T-helper 1 cell treated with Interleukin-12 subunit alpha and Interleukin-12 subunit beta and Interleukin-4 antibody, amounts not matched to agents 30 μg/mL and 1 μg/mL, for 36 hours (primary cell): ENCODE measurements around the gene DPH6.
A peak's percentile ranks its signal among the peaks of the same experiment; 100 is the strongest.

ENCODE experiments used
- H3K27ac Mint-ChIP-seq: one replicate; pipeline ENCODE4 v1.8.0; 2021; ENCODE audit warnings: mild to moderate bottlenecking, mixed read lengths
- H3K27me3 Mint-ChIP-seq: one replicate; pipeline ENCODE4 v1.8.0; 2021; ENCODE audit warnings: low read depth, mixed read lengths
- H3K36me3 Mint-ChIP-seq: one replicate; pipeline ENCODE4 v1.8.0; 2021; ENCODE audit warnings: low read depth, mixed read lengths
- H3K4me1 Mint-ChIP-seq: one replicate; pipeline ENCODE4 v1.8.0; 2021; ENCODE audit warnings: low read depth, mixed read lengths
- H3K4me3 Mint-ChIP-seq: one replicate; pipeline ENCODE4 v1.8.0; 2021; ENCODE audit warnings: mild to moderate bottlenecking, moderate library complexity, mixed read lengths
- H3K9me3 Mint-ChIP-seq: one replicate; pipeline ENCODE4 v1.8.0; 2021; ENCODE audit warnings: mixed read lengths

The DPH6 gene

DNA sequence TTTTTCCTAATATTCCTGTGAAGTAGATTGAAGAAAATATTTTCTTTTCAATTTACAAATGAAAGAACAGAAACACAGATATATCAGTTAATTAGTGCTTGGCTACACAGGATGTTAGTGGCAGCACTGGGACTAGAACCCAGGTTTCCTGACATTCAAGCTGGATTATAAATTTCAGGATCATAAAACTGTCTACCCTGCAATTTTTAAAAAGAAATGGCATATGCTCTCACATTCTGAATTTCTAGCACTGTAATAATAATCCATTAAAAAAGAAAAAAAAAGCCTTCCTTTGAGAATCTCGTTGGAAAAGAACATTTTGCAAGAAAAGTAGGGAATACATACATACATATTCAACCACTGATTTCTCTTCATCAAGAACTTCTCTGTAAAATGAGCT is 9.3 kb upstream of the DPH6 start:
- Mint-ChIP-seq H3K9me3 (no peaks in the 10 kb centered on the region), H3K27ac (no peak overlapping the region), H3K36me3 (no peaks in the 10 kb centered on the region), H3K4me1 (no peaks in the 10 kb centered on the region), H3K27me3 (no peaks in the 10 kb centered on the region), H3K4me3 (no peak overlapping the region)

DNA sequence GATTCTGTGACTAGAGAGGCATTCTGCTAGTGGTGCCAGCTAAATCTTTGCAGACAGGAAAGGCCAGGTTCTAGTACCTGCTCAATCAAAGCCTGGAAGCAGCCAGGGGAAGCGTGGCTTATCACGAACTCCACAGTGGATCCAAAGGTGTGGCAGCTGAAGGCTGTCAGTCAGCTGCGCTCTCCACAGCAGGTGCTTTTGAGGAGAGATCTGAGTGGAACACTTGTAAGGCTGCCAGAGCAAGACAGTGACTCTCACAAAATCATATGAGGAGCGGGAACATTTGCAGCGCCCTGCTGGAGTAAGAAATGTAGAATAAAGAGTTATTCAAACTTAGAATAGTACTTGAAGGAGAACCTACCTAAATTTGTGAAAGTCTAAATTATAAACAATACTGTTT is 5.0 kb upstream of the DPH6 start:
- Mint-ChIP-seq H3K27me3 (no peaks in the 10 kb centered on the region), H3K4me1 (peaks cover 7% of the 10 kb centered on the region), H3K27ac (no peak overlapping the region), H3K4me3 (no peak overlapping the region), H3K36me3 (no peaks in the 10 kb centered on the region), H3K9me3 (no peaks in the 10 kb centered on the region)

GRCh38 chr15:35549567-35549966 is 3.6 kb upstream of the DPH6 start:
- Mint-ChIP-seq H3K9me3 (no peaks in the 10 kb centered on the region), H3K4me1 (peaks cover 19% of the 10 kb centered on the region), H3K36me3 (no peaks in the 10 kb centered on the region), H3K4me3 (no peak overlapping the region), H3K27ac (no peak overlapping the region), H3K27me3 (no peaks in the 10 kb centered on the region)

- Mint-ChIP-seq H3K27me3 (no peaks in the 10 kb centered on the region), H3K4me1 (peaks cover 20% of the 10 kb centered on the region), H3K27ac (no peak overlapping the region), H3K9me3 (no peaks in the 10 kb centered on the region), H3K36me3 (no peaks in the 10 kb centered on the region), H3K4me3 (no peak overlapping the region)
Measured at GRCh38 chr15:35548435-35548834, 2.5 kb upstream of the DPH6 start.

DNA sequence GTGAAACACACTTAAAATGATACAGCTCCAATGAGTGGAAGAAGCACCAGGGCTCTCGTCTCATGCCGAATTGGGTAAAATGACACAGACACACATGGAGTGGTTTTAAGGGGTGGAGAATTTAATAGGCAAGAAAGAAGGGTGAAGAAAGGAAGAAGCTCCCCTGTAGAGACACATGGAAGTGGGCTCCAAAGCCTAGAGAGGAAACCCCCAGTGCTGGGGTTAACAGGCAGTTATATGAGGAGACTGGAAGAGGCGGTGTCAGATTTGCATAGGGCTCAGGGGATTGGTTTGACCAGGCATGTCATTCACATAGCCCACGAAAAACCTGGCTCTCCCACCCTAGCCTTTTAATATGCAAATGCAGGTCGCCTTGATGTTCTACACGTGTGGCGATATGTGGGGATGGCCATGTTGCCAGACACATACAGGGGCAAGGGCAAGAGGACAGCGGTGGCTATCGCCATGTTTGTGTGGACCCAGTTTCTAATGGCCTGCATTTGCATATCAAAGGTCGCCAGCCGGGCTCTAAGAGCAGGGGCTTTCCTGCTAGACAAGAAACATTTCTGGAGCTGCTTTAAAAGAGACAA is 1.9 kb upstream of the DPH6 start:
- no peaks in the 10 kb centered on the region for H3K27me3 Mint-ChIP-seq
- H3K4me3 Mint-ChIP-seq = no peak overlapping the region
- H3K36me3 Mint-ChIP-seq = no peaks in the 10 kb centered on the region
- no peaks in the 10 kb centered on the region for H3K9me3 Mint-ChIP-seq
- peaks cover 21% of the 10 kb centered on the region for H3K4me1 Mint-ChIP-seq
- H3K27ac Mint-ChIP-seq = no peak overlapping the region

DNA sequence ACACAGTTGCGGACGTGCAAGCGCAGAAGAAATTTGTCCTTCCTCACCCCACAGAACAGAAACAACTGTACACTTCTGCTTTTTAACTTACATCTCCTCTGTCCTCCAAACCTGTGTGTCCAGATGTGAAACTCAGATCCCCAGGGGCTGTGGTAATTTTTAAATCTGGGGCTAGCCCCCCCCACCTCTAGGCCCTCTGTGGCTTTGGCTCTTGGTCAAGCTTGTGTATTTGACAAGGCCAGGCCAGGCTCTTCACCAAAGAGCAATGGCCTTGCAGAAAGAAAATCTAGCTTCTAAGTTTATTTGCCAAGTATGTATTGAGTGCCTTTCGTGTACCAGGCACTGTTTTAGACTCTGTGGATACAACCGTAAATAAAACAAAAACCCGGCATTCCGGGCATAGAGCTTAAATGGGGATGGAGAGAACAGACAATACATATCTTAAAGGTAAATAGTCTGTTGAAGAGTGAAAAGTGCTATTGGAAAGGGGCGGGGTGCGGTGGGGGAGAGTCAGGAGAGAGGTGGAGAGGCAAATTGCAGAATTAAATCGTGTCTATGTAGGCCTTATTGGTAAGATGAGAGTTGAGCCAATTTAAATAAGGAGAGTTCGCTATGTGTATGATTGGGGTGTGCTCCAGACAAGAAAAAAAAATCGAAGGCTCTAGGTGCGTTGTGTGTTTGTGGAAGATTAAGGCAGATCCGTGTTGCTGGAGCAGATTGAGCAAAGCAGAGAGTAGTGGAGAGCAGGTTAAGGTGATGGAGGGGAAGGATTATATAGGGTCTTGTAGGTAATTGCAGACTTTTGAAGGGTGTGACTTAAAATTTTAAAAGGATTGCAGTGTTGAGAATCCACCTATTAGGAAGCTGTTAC is 781 bp upstream of the DPH6 start:
- Mint-ChIP-seq H3K36me3 (no peaks in the 10 kb centered on the region), H3K4me1 (peaks cover 21% of the 10 kb centered on the region), H3K27ac (peak overlapping the region; percentile 79), H3K27me3 (no peaks in the 10 kb centered on the region), H3K9me3 (no peaks in the 10 kb centered on the region), H3K4me3 (peak overlapping the region; percentile 93)

DNA sequence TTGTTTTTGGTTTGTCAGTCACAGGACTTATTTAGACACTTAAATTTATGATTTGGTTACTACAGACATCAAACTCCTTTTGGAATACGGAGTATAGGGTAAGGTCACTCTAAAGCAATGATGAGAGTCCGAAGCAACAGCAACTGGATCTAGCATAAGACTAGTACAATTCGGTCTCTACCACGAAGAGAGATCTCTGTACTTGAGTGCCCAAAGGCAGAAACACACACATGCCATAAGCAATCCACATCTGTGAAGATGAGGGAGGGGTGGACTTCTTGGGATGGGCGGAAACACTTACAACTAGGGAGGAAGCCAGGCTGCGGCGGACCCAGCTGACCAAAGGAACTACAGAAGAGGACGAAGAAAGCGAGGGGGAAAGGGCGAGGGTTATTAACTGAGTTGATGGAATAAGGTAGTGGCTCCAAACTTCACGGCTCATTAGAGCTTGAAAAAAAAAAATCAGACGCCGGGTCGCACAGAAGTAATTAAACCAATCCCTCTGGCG is 595 bp downstream of the DPH6 start:
- Mint-ChIP-seq H3K9me3 (no peaks in the 10 kb centered on the region), H3K36me3 (no peaks in the 10 kb centered on the region), H3K4me3 (peak overlapping the region; percentile 93), H3K4me1 (peaks cover 21% of the 10 kb centered on the region), H3K27ac (peak overlapping the region; percentile 95), H3K27me3 (no peaks in the 10 kb centered on the region)

DNA sequence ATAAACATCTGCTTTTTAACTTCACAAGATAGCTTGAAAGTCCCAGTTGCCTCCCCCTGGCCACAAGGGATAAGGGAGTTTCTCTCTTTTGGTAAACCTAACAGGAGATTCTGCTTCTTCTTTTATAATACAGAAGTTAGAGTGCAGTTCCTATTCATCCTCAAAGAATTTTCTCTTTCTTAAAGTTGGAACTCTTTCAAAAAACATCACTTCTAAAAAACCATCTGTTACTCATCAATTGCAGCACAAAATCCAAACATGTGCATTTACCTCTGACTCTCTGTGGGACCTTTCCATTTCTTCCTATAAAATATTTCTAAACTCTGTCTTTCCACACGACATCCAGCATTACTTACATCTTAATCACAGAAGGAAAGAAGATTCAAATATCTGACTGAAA is 5.1 kb downstream of the DPH6 start:
- Mint-ChIP-seq H3K27ac (no peak overlapping the region), H3K4me1 (peaks cover 14% of the 10 kb centered on the region), H3K4me3 (no peak overlapping the region), H3K36me3 (peaks cover 3% of the 10 kb centered on the region), H3K27me3 (no peaks in the 10 kb centered on the region), H3K9me3 (no peaks in the 10 kb centered on the region)

- Mint-ChIP-seq H3K4me1 (peaks cover 7% of the 10 kb centered on the region), H3K27ac (no peak overlapping the region), H3K9me3 (no peaks in the 10 kb centered on the region), H3K36me3 (peaks cover 3% of the 10 kb centered on the region), H3K27me3 (no peaks in the 10 kb centered on the region), H3K4me3 (no peak overlapping the region)
Measured at GRCh38 chr15:35540021-35540420, 5.9 kb downstream of the DPH6 start.

DNA sequence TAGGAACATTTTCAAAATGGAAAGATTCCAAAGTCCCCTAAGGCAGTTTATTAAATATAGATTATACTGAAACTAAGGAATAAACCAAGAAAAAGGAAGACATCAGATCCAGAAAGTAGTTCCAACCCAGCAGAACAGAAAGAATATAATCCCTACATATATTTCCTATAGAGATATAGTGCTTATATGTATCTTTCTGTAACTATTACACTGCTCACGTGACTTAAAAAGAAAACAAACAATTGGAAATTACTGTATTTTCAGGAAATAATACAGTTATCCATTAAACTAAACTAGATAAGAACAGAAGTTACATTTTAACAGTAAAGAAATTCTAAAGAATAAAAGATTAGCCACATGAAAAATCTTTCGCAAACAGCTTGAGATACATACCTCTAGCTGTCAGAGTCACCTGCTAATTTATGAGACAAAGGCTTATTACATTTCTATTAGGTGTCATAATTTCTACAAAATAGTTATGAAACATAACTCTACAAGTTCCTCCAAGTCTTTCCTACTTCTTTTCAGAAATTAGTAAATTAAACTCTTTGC is 10.5 kb downstream of the DPH6 start:
- no peaks in the 10 kb centered on the region for H3K27me3 Mint-ChIP-seq
- peaks cover under 1% of the 10 kb centered on the region for H3K9me3 Mint-ChIP-seq
- no peaks in the 10 kb centered on the region for H3K4me1 Mint-ChIP-seq
- H3K4me3 Mint-ChIP-seq = no peak overlapping the region
- H3K36me3 Mint-ChIP-seq = peaks cover 10% of the 10 kb centered on the region
- H3K27ac Mint-ChIP-seq = no peak overlapping the region

GRCh38 chr15:35533130-35534110 is 12.5 kb downstream of the DPH6 start:
- Mint-ChIP-seq H3K4me3 (no peak overlapping the region), H3K27me3 (no peaks in the 10 kb centered on the region), H3K4me1 (no peaks in the 10 kb centered on the region), H3K36me3 (peaks cover 23% of the 10 kb centered on the region), H3K27ac (no peak overlapping the region), H3K9me3 (peaks cover 18% of the 10 kb centered on the region)

- Mint-ChIP-seq H3K27ac (no peak overlapping the region), H3K9me3 (peaks cover 25% of the 10 kb centered on the region), H3K4me3 (no peak overlapping the region), H3K27me3 (no peaks in the 10 kb centered on the region), H3K4me1 (no peaks in the 10 kb centered on the region), H3K36me3 (peaks cover 25% of the 10 kb centered on the region)
Measured at GRCh38 chr15:35530698-35531097, 15.3 kb downstream of the DPH6 start.

DNA sequence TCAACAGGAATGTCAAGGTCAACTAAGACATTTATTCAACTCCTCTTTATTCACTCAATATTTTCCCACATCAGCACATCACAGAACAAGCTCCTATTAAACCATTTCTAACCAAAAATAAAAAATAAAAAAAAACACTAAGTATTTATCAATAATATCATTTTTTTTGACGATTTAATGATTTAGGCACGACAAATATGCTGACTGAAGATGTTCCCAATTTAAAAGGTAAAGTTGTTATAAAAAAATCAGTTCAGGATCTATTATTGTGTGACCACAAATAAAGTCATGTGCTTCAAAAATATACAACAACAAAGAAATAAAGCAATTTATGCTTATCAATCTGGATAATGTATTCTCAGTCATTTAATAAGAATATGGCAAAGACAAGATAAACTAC is 16.2 kb downstream of the DPH6 start:
- Mint-ChIP-seq H3K36me3 (peaks cover 25% of the 10 kb centered on the region), H3K4me3 (no peak overlapping the region), H3K27me3 (no peaks in the 10 kb centered on the region), H3K9me3 (peaks cover 25% of the 10 kb centered on the region), H3K4me1 (no peaks in the 10 kb centered on the region), H3K27ac (no peak overlapping the region)

GRCh38 chr15:35522061-35522460 is 23.9 kb downstream of the DPH6 start:
- H3K27me3 Mint-ChIP-seq = no peaks in the 10 kb centered on the region
- H3K4me3 Mint-ChIP-seq = no peak overlapping the region
- no peaks in the 10 kb centered on the region for H3K4me1 Mint-ChIP-seq
- H3K27ac Mint-ChIP-seq = no peak overlapping the region
- H3K9me3 Mint-ChIP-seq = no peaks in the 10 kb centered on the region
- H3K36me3 Mint-ChIP-seq = no peaks in the 10 kb centered on the region
